Activated naive CD8-positive, alpha-beta T cell treated with anti-CD3 and anti-CD28 coated beads, Interleukin-2, amount 10 ng/mL, durations not matched to agents 7 days and 5 days (primary cell): Measurements from ENCODE around the gene RASSF3. TPM values are rescaled to one million over a fixed set of nuclear protein-coding genes. Genes with fewer than 3 reads are reported as not detected.
A peak's percentile ranks its signal among the peaks of the same experiment; 100 is the strongest.

Source experiments
- ATAC-seq: fragments of 150-1000 bp; cut with Tn5 transposase; one replicate; pipeline ENCODE4 v1.10.0; 2021; ENCODE audit warnings: low read depth, moderate library complexity
- POLR2A ChIA-PET: fragments of 350-600 bp; sonication (Branson Sonifier 250); formaldehyde crosslinking; loops from one replicate; lab custom pipeline; 2021; ENCODE audit warnings: antibody characterized with exemption; lab: Charles Lee
- DNase-seq: peaks from one replicate; pipeline ENCODE4 v3.0.0; 2021
- H3K27ac Mint-ChIP-seq: one replicate; pipeline ENCODE4 v1.8.0; 2022; ENCODE audit warnings: mild to moderate bottlenecking, mixed read lengths
- H3K27me3 Mint-ChIP-seq: one replicate; pipeline ENCODE4 v1.8.0; 2022; ENCODE audit warnings: mild to moderate bottlenecking, moderate library complexity, mixed read lengths
- H3K36me3 Mint-ChIP-seq: one replicate; pipeline ENCODE4 v1.8.0; 2021; ENCODE audit warnings: mild to moderate bottlenecking, mixed read lengths
- H3K4me1 Mint-ChIP-seq: one replicate; pipeline ENCODE4 v1.8.0; 2021; ENCODE audit warnings: mixed read lengths
- H3K4me3 Mint-ChIP-seq: one replicate; pipeline ENCODE4 v1.8.0; 2022; ENCODE audit warnings: mild to moderate bottlenecking, moderate library complexity, mixed read lengths
- H3K9me3 Mint-ChIP-seq: one replicate; pipeline ENCODE4 v1.8.0; 2021; ENCODE audit warnings: mixed read lengths
- total RNA-seq, 2 experiments: library from RNA; stranded (reverse); gene quantifications; one replicate each; pipeline ENCODE4 v1.2.3, GENCODE V29; 2021

Gene RASSF3
- total RNA-seq, 2 experiments from 2014 or later, result 69.5 to 74.1 TPM

DNA sequence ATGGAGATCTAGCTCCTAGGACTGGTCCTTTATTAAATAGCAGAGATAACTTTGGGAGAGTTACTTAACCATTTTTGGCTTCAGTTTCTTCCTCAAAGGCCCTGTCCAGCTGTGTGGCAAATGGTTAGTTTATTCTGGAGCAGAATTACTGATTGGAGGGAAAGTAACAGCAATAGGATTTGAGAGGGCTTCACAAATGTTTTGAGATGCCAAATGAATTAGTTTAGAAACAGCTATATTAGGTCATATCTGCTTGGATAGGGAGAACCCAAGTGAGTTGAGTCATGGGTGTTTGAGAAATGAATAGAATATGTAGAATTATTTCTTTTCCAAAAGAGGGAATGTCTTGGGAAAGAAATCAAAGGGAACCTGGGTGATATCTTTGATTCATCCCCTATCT is 17.5 kb downstream of the RASSF3 start:
- H3K9me3 Mint-ChIP-seq, result peaks cover 14% of the 10 kb centered on the region
- H3K27ac Mint-ChIP-seq, result no peak overlapping the region
- DNase-seq (no peak), ATAC-seq (no peak)
- H3K4me1 Mint-ChIP-seq, result peaks cover 42% of the 10 kb centered on the region
- H3K4me3 Mint-ChIP-seq, result no peak overlapping the region
- peaks cover 34% of the 10 kb centered on the region for H3K36me3 Mint-ChIP-seq
- POLR2A ChIA-PET, result interaction anchor here (1.3 kb wide), 1 partner anchor 21 kb away, joined by 4 read pairs; no protein-coding TSS in a partner anchor
- no peaks in the 10 kb centered on the region for H3K27me3 Mint-ChIP-seq

DNA sequence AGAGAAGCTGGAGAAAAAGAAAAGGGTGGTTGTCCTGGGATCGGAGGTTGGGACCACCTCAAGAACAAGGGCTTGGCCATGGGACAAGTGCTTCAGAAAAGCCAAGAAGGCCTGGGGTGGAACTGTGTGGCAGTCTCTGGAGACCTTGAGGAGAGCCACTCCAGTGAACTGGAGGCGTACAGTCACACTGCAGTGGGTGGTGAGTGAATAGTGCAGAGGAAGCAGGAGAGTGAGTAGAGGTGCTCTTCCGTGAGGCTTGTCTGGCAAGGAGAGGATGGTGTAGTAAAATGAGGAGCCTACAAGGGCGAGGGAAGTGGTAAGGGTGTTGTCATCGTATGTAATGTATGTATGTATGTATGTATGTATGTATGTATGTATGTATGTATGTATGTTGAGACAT is 20.9 kb downstream of the RASSF3 start:
- ATAC-seq (peak; percentile 32), DNase-seq (no peak)
- Mint-ChIP-seq H3K4me1 (peaks cover 40% of the 10 kb centered on the region), H3K27ac (no peak overlapping the region), H3K36me3 (peaks cover 47% of the 10 kb centered on the region), H3K27me3 (no peaks in the 10 kb centered on the region), H3K9me3 (peaks cover 17% of the 10 kb centered on the region), H3K4me3 (no peak overlapping the region)
- POLR2A ChIA-PET, result no interaction called here

DNA sequence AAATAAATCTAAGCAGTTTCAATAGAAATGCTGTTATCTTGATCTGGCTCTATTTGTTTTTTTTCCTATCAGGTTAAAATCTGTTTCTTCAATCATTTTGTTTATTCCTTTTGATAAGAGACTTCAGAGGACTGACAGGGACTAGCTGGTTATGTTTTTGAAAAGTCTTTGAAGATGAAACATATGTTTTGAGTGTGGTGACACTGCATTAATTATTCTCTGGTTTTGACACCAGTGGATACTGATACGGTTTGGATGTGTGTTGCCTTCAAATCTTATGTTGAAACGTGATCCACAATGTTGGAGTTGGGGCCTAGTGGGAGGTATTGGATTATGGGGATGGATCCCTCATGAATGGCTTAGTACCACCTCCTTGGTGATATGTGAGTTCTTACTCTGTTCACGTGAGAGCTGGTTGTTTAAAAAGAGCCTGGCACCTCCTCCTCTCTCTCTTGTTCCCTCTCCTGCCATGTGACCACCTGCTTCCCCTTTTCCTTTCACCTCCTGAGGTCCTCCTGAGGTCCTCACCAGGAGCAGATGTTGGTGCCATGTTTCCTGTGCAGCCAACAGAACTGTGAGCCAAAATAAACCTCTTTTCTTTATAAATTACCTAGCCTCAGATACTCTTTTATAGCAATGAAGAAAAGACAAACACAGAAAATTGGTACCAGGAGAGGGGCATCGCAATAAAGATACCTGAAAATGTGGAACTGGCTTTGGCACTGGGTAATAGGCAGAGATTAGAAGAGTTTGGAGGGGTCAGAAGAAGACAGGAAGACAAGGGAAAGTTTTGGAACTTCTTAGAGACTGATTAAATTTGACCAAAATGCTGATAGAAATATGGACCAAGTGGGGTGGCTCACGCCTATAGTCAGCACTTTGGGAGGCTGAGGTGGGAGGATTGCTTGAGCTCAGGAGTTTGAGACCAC is 23.0 kb downstream of the RASSF3 start:
- peaks cover 52% of the 10 kb centered on the region for H3K36me3 Mint-ChIP-seq
- no peak overlapping the region for H3K4me3 Mint-ChIP-seq

DNA sequence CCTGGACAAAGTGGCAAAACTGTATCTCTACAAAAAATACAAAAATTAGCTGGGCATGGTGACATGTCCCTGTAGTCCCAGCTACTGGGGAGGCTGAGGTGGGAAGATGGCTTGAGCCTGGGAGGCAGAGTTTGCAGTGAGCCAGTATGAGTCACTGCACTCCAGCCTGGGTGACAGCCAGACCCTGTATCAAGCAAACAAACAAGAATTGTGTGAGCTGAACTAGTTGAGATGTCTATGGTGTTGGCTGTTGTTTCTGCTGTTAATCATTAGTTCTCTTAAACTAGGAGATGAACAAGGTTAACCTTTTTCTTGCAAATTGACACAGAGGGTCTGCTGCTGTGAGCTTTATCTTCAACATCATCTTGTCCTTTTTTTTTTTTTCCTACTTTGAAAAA is 23.6 kb downstream of the RASSF3 start:
- Mint-ChIP-seq H3K4me1 (peaks cover 39% of the 10 kb centered on the region), H3K27me3 (no peaks in the 10 kb centered on the region), H3K27ac (peak overlapping the region; percentile 40), H3K9me3 (peaks cover 17% of the 10 kb centered on the region), H3K36me3 (peaks cover 54% of the 10 kb centered on the region), H3K4me3 (no peak overlapping the region)
- POLR2A ChIA-PET, result no interaction called here
- ATAC-seq (peak; percentile 51), DNase-seq (no peak)

More for the DNA sequence above, 23.0 kb downstream of the RASSF3 start:
- peak overlapping the region; percentile 40 for H3K27ac Mint-ChIP-seq
- DNase-seq, result no peak
- POLR2A ChIA-PET, result no interaction called here
- ATAC-seq, result no peak
- peaks cover 17% of the 10 kb centered on the region for H3K9me3 Mint-ChIP-seq
- H3K27me3 Mint-ChIP-seq, result no peaks in the 10 kb centered on the region
- peaks cover 34% of the 10 kb centered on the region for H3K4me1 Mint-ChIP-seq

DNA sequence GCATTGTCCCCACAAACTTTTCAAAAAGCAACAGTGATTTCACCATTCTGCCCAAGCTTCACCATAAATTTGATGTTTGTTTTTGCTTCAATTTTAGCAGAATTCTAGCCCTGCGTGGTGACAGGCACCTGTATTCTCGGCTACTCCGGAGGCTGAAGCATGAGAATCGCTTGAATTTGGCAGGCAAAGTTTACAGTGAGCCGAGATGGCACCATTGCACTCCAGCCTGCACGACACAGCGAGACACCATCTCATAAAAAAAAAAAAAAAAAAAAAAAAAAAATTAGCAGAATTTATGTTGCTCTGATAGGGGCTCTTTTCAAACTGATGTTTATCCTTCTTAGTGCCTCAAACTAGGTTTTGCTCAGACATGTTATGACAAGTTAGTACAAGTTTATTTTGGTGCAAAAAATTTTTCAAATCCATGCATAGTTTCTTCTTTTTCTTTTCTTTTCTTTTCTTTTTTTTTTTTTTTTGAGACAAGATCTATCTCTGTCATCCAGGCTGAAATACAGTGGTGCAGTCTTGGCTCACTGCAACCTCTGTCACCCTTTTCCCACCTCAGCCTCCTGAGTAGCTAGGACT is 24.3 kb downstream of the RASSF3 start:
- Mint-ChIP-seq H3K9me3 (peaks cover 17% of the 10 kb centered on the region), H3K4me3 (no peak overlapping the region), H3K36me3 (peaks cover 50% of the 10 kb centered on the region), H3K4me1 (peaks cover 39% of the 10 kb centered on the region), H3K27ac (no peak overlapping the region), H3K27me3 (no peaks in the 10 kb centered on the region)
- POLR2A ChIA-PET, result interaction anchor here (0.7 to 0.9 kb wide), 2 partner anchors 20 to 41 kb away, joined by 3 read pairs; no protein-coding TSS in a partner anchor
- DNase-seq (no peak), ATAC-seq (no peak)

DNA sequence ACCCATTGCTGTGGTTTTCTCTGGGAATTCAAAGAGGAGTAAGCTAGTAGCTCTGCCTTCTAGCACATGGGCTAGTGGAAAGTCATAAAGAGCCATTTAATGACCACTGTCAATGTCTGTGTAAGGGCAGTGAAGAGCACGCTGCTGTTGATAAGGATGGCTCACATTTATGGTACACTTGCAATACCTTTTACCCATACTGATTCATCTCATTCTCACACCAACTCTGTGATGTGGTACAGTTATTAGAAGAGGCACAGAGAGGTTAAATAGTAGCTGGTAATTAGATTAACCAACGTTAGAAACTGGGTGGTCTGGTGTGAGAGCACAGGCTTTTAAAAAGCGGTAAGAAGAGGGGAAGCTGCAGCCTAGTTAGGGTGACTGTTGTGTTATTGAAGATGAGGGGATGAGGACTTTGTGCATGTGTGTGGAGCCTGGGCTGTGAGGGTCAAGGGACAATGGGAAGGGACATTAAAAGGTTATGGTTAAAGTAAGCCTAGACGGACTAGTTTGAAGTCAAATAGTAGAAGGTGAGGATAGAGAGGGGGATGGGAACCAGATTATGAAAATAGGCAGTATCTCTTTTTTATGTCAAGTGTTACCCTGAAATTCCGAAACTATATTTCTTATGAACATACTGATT is 25.2 kb downstream of the RASSF3 start:
- ATAC-seq (no peak), DNase-seq (no peak)
- peak overlapping the region; percentile 14 for H3K27ac Mint-ChIP-seq
- H3K9me3 Mint-ChIP-seq, result peaks cover 16% of the 10 kb centered on the region
- no peak overlapping the region for H3K4me3 Mint-ChIP-seq
- POLR2A ChIA-PET, result interaction anchor here (0.7 to 0.9 kb wide), 2 partner anchors 19 to 40 kb away, joined by 3 read pairs; no protein-coding TSS in a partner anchor
- H3K27me3 Mint-ChIP-seq, result no peaks in the 10 kb centered on the region
- peaks cover 45% of the 10 kb centered on the region for H3K4me1 Mint-ChIP-seq
- H3K36me3 Mint-ChIP-seq, result peaks cover 47% of the 10 kb centered on the region

DNA sequence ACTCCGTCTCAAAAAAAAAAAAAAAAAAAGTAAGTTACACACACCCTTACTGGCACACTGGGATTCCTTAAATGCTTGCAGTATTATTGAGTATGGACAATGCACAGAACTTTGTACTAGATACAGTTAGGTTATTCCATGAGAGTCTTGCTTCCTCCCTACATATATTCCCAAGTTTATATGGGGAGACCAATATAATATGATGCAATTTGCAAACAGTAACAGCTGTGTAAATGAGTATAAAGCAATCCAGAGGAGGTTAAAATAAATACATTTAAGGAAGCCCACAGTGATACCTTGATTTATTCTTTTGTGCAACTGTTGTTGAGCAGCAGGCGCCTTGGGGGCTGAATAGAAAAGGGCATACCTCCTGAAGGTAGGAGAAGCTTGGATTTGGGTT is 26.6 kb downstream of the RASSF3 start:
- POLR2A ChIA-PET, result interaction anchor here (0.7 kb wide), 1 partner anchor 8 kb away, joined by 5 read pairs; no protein-coding TSS in a partner anchor
- Mint-ChIP-seq H3K4me3 (no peak overlapping the region), H3K36me3 (peaks cover 34% of the 10 kb centered on the region), H3K27ac (no peak overlapping the region), H3K27me3 (no peaks in the 10 kb centered on the region), H3K4me1 (peaks cover 35% of the 10 kb centered on the region), H3K9me3 (peaks cover 11% of the 10 kb centered on the region)
- DNase-seq, result no peak
- no peak for ATAC-seq

DNA sequence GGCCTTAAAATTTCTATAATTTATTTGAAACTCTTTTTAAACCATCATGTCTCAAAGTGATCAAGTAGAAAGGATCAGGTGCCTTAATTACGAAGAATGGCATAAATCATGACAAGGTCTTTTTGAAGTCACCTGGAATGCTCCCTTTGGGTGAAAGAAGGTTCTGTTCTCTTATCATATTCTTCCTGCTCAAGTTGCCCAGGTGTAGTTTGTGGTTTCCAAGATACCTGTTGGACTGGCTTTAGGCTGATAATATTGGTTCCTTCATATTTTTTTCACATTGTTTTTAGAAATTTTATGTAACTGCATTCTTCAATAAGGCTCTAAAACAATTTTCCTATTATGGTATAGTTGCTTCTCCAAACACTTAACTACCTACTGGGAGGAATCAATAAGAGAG is 29.2 kb downstream of the RASSF3 start:
- H3K27ac Mint-ChIP-seq, result no peak overlapping the region

DNA sequence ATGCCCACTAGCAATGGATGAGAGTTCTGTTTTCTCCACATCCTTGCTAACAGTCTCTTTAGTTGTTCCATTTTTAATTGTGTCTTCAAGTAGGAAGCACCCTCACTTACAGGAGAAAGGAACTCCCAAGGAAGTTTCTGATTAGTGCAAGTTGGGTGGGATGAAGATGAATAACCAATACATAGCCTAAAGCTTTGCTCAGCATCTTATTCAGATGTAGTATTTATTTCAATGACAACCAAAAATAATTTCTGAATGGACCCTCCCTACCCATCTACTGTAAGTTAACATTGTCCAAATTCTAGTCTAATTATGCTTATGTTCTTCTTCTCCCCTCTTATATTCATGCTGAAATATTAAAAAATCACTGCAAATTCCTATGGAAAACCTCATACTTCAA is 36.0 kb downstream of the RASSF3 start:
- no peak for ATAC-seq
- DNase-seq, result no peak
- Mint-ChIP-seq H3K4me1 (peaks cover 22% of the 10 kb centered on the region), H3K27me3 (no peaks in the 10 kb centered on the region), H3K36me3 (peaks cover 15% of the 10 kb centered on the region), H3K4me3 (no peak overlapping the region), H3K9me3 (no peaks in the 10 kb centered on the region), H3K27ac (no peak overlapping the region)
- POLR2A ChIA-PET, result no interaction called here

More for the DNA sequence above, 29.2 kb downstream of the RASSF3 start:
- POLR2A ChIA-PET, result no interaction called here
- no peak for ATAC-seq
- peaks cover 16% of the 10 kb centered on the region for H3K36me3 Mint-ChIP-seq
- H3K4me3 Mint-ChIP-seq, result no peak overlapping the region
- H3K27me3 Mint-ChIP-seq, result no peaks in the 10 kb centered on the region
- H3K4me1 Mint-ChIP-seq, result peaks cover 24% of the 10 kb centered on the region
- no peaks in the 10 kb centered on the region for H3K9me3 Mint-ChIP-seq
- DNase-seq, result no peak

DNA sequence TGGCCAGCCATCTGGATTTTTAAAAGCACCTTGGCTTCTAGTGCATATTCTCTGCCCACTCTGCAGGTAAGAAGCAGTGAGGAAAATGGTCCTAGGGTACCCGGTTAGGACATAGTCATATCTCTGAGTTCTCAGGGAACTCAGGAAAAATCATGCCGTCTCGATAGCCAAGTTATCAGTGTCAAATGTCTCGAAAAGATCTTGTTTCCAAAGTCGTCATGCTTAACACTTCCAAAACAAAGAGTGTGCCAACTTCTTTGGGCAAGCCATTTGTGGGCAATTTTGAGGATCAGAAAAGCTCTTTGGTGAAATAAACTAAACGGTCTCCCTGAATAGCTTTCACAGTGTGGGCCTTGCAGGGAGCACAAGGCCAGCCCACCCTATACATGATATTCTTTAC is 39.2 kb downstream of the RASSF3 start:
- H3K4me1 Mint-ChIP-seq, result peaks cover 24% of the 10 kb centered on the region
- no peaks in the 10 kb centered on the region for H3K27me3 Mint-ChIP-seq
- H3K9me3 Mint-ChIP-seq, result no peaks in the 10 kb centered on the region
- H3K36me3 Mint-ChIP-seq, result peaks cover 16% of the 10 kb centered on the region
- DNase-seq (no peak), ATAC-seq (no peak)
- POLR2A ChIA-PET, result interaction anchor here (1.1 kb wide), 1 partner anchor 22 kb away, joined by 4 read pairs; no protein-coding TSS in a partner anchor
- H3K4me3 Mint-ChIP-seq, result no peak overlapping the region
- H3K27ac Mint-ChIP-seq, result no peak overlapping the region

DNA sequence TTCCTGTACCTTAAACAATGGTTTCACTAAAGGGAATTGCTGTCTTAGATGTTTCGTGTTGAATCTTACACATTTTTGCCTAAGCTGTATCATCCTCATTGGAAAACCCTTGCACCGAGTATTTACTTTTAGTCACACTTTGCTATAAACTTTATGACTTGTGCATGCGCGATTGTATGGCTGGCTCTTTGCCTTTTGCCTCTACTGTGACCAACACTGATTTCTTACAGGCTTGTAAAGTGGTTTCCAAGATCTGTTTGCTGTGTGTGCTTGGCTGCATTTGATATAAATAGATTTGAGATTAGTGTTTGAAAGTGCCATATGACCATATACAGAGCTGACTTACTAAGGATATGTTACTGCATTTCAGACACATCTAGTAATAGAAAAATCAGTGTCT is 40.5 kb downstream of the RASSF3 start:
- Mint-ChIP-seq H3K27me3 (no peaks in the 10 kb centered on the region), H3K4me1 (peaks cover 25% of the 10 kb centered on the region), H3K27ac (no peak overlapping the region)

DNA sequence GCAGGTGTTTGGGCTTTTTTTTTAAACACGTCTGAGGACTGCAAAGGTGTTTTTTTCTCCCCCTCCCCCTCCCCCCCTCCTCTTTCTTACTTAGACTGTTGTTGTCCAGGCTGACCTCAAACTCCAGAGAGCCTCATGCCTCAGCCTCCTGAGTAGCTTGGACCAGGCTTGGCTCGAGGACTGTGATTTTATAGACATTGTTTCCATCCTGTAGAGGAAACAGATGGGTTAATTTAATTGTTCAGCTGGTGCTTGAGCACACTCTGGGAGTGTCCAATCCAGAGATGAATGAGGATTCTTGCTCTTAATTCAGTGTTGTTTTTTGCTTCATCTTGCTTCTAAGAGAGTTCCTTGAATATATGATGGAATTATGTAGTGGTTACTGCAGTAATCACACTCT is 42.1 kb downstream of the RASSF3 start:
- H3K27me3 Mint-ChIP-seq, result no peaks in the 10 kb centered on the region
- H3K27ac Mint-ChIP-seq, result no peak overlapping the region
- H3K36me3 Mint-ChIP-seq, result peaks cover 24% of the 10 kb centered on the region
- DNase-seq, result no peak
- no peaks in the 10 kb centered on the region for H3K9me3 Mint-ChIP-seq
- H3K4me1 Mint-ChIP-seq, result peaks cover 31% of the 10 kb centered on the region
- POLR2A ChIA-PET, result no interaction called here
- ATAC-seq, result no peak
- no peak overlapping the region for H3K4me3 Mint-ChIP-seq

More for the DNA sequence above, 40.5 kb downstream of the RASSF3 start:
- H3K4me3 Mint-ChIP-seq, result no peak overlapping the region
- H3K36me3 Mint-ChIP-seq, result peaks cover 18% of the 10 kb centered on the region
- DNase-seq (no peak), ATAC-seq (no peak)
- H3K9me3 Mint-ChIP-seq, result no peaks in the 10 kb centered on the region
- POLR2A ChIA-PET, result interaction anchor here (0.9 kb wide), 1 partner anchor 40 kb away, joined by 3 read pairs; no protein-coding TSS in a partner anchor

DNA sequence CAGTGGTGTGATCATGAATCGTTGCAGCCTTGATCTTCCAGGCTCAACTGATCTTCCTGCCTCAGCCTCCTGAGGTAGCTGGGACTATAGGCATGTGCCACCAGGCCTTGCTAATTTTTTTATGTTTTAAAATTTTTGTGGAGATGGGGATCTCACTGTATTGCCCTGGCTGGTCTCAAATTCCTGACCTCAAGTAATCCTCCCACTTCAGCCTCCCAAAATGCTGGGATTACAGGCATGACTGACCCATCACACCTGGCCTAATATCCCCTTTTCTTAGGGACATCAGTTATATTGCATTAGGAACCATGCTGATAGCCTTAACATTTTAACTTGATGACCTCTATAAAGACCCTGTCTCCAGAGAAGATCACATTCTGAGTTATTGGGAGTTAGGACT is 42.8 kb downstream of the RASSF3 start:
- ATAC-seq, result no peak
- H3K4me1 Mint-ChIP-seq, result peaks cover 36% of the 10 kb centered on the region
- peak overlapping the region; percentile 49 for H3K27ac Mint-ChIP-seq
- peaks cover under 1% of the 10 kb centered on the region for H3K9me3 Mint-ChIP-seq
- H3K27me3 Mint-ChIP-seq, result no peaks in the 10 kb centered on the region
- no peak overlapping the region for H3K4me3 Mint-ChIP-seq
- peaks cover 26% of the 10 kb centered on the region for H3K36me3 Mint-ChIP-seq
- POLR2A ChIA-PET, result no interaction called here
- no peak for DNase-seq
